Keratinocyte (primary cell): ENCODE data around the gene SULF2. TPM values are rescaled to one million over a fixed set of nuclear protein-coding genes. Genes with fewer than 3 reads are reported as not detected.

Experiments used
- DNase-seq: peaks from one replicate; pipeline ENCODE4 v3.0.0-alpha.2; 2011; ENCODE audit warnings: low read depth, missing footprints, low spot score
- FAIRE-seq: peaks from 2 replicates; lab custom pipeline; 2011; peaks lifted over from hg19 to GRCh38; lab: Jason Lieb, UNC
- H2AFZ ChIP-seq: 2 replicates; pipeline ENCODE4 v1.6.0; 2012; ENCODE audit warnings: low read length, control low read depth, inconsistent platforms; ENCODE audit not compliant: control insufficient read depth
- H3K27ac ChIP-seq: 2 replicates; pipeline ENCODE4 v1.5.1; 2011; ENCODE audit warnings: low read length; ENCODE audit not compliant: control insufficient read depth, insufficient read depth
- H3K27me3 ChIP-seq: 3 replicates; pipeline ENCODE4 v1.6.0; 2011; ENCODE audit warnings: low read length; ENCODE audit not compliant: control insufficient read depth, insufficient read depth; ENCODE audit errors: extremely low read depth
- H3K36me3 ChIP-seq, 2 experiments: 2 replicates in 1 of 2; 3 replicates in 1 of 2; pipeline ENCODE4 v1.5.1; 2011; ENCODE audit warnings: low read length in 2 of 2, mild to moderate bottlenecking in 1 of 2; ENCODE audit not compliant: control insufficient read depth in 2 of 2, insufficient read depth in 2 of 2; ENCODE audit errors: extremely low read depth in 1 of 2
- H3K4me1 ChIP-seq: 3 replicates; pipeline ENCODE4 v1.5.1; 2011; ENCODE audit warnings: low read length; ENCODE audit not compliant: control insufficient read depth, insufficient read depth; ENCODE audit errors: extremely low read depth
- H3K4me2 ChIP-seq: 3 replicates; pipeline ENCODE4 v1.6.0; 2011; ENCODE audit warnings: low read depth, low read length; ENCODE audit not compliant: control insufficient read depth, insufficient read depth; ENCODE audit errors: extremely low read depth
- H3K4me3 ChIP-seq, 3 experiments: fragments of 200-600 bp in 1 of 3; sonication (generic) in 1 of 3; 2 replicates in 2 of 3; 3 replicates in 1 of 3; pipeline ENCODE4 v1.5.1; 2011 to 2016; ENCODE audit warnings: low read length in 3 of 3, mild to moderate bottlenecking in 3 of 3, control low read depth in 2 of 3, inconsistent platforms in 1 of 3, low read depth in 1 of 3, mixed read lengths in 1 of 3, mixed run types in 1 of 3, moderate library complexity in 1 of 3; ENCODE audit not compliant: control insufficient read depth in 2 of 3, insufficient read depth in 2 of 3; ENCODE audit errors: extremely low read depth in 1 of 3
- H3K79me2 ChIP-seq: 2 replicates; pipeline ENCODE4 v1.6.0; 2012; ENCODE audit warnings: low read length; ENCODE audit not compliant: control insufficient read depth, insufficient read depth
- H3K9ac ChIP-seq: 3 replicates; pipeline ENCODE4 v1.6.0; 2011; ENCODE audit warnings: low read length; ENCODE audit not compliant: control insufficient read depth, insufficient read depth; ENCODE audit errors: extremely low read depth
- H3K9me1 ChIP-seq: 3 replicates; pipeline ENCODE4 v1.6.0; 2011; ENCODE audit warnings: low read length; ENCODE audit not compliant: control insufficient read depth, insufficient read depth; ENCODE audit errors: extremely low read depth
- H3K9me3 ChIP-seq: 2 replicates; pipeline ENCODE4 v1.5.1; 2012; ENCODE audit warnings: low read depth, low read length; ENCODE audit not compliant: control insufficient read depth
- H4K20me1 ChIP-seq: 3 replicates; pipeline ENCODE4 v1.6.0; 2011; ENCODE audit warnings: low read length; ENCODE audit not compliant: control insufficient read depth, insufficient read depth; ENCODE audit errors: extremely low read depth
- CTCF ChIP-seq, 3 experiments: IDR thresholded peaks in 1 of 3; conservative IDR thresholded peaks in 1 of 3; optimal IDR thresholded peaks in 1 of 3; 2 replicates in 2 of 3; 3 replicates in 1 of 3; pipeline versions ENCODE3 to v1.5.1; 2011; ENCODE audit warnings: low read length in 3 of 3, mild to moderate bottlenecking in 3 of 3, moderate library complexity in 2 of 3, control low read depth in 1 of 3, inconsistent platforms in 1 of 3; ENCODE audit not compliant: insufficient read depth in 2 of 3; ENCODE audit errors: extremely low read depth in 1 of 3
- EZH2 ChIP-seq: IDR thresholded peaks from one replicate; pipeline ENCODE4 v1.6.1; 2012; ENCODE audit warnings: inconsistent platforms, mild to moderate bottlenecking, low read length, moderate library complexity
- dilution Hi-C: fragments of 300-500 bp; cut with MboI; formaldehyde crosslinking; loops from one replicate; pipeline ENCODE4 v1.7.0; 2020; ENCODE audit warnings: low sequenced_read_pairs; ENCODE audit not compliant: extremely low pct_ligation_motif_present
- polyA plus RNA-seq, 5 experiments: library from polyadenylated mRNA; depleted of rRNA in 3 of 5; stranded (reverse) in 3 of 5; stranded (forward) in 1 of 5; unstranded in 1 of 5; fragments of >200 nt; gene quantifications; 1 replicate in 1 of 5; 2 replicates in 3 of 5; 3 replicates in 1 of 5; pipeline versions ENCODE4 v1.2.1 to v1.2.3, GENCODE V29; 2011 to 2012; ENCODE audit warnings: missing spikeins in 2 of 5, low read depth in 1 of 5, low replicate concordance in 1 of 5

SULF2 gene
- polyA plus RNA-seq, 1 donor (not counting 4 experiments of a cell fraction or from before 2014, with no cell fraction given): 64.4 TPM

DNA sequence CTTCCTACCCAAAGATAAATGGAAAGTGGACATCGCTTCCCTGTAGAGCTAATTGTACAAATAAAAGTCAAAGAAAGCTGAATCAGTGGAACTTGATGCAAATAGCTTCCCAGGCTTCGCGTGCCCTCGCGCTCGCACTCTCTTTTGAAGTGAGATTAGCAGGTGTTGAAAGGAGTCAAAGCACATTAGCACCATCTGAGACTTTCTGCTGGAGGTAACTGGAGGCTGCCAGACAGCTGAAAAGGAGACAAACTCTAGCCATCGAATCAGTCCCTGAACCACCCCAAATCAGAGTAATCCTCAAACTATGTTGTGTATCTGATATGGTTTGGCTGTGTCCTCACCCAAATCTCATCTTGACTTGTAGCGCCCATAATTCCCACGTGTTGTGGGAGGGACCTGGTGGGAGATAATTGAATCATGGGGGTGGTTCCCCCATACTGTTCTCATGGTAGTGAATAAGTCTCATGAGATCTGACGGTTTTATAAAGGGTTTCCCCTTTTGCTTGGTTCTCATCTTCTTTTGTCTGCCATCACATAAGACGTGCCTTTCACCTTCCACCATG is 23.7 kb downstream of the SULF2 start:
- H3K4me3 ChIP-seq: no peak overlapping the region
- no peak overlapping the region for H2AFZ ChIP-seq
- no peak for DNase-seq
- peaks cover 12 to 29% of the 10 kb centered on the region in 2 experiments for H3K36me3 ChIP-seq
- H3K4me2 ChIP-seq: no peak overlapping the region
- dilution Hi-C loops: no loop called here
- H4K20me1 ChIP-seq: no peaks in the 10 kb centered on the region
- no peak for TF ChIP-seq CTCF (optimal IDR thresholded peaks at IDR 0.05 in 1 of 3, IDR thresholded peaks at IDR 0.05 in 1 of 3, conservative IDR thresholded peaks at IDR 0.05 in 1 of 3; ENCODE audit: extremely low read depth in 1 of 3, insufficient read depth in 2 of 3, low read length in 3 of 3)
- TF ChIP-seq EZH2: no peak
- no peaks in the 10 kb centered on the region for H3K9me3 ChIP-seq
- no peaks in the 10 kb centered on the region for H3K27me3 ChIP-seq
- no peak overlapping the region for H3K27ac ChIP-seq
- H3K79me2 ChIP-seq: peaks cover 75% of the 10 kb centered on the region
- H3K9me1 ChIP-seq: no peaks in the 10 kb centered on the region
- no peak for FAIRE-seq
- H3K9ac ChIP-seq: no peak overlapping the region
- H3K4me1 ChIP-seq: no peaks in the 10 kb centered on the region

GRCh38 chr20:47760686-47761481 is 24.4 kb downstream of the SULF2 start:
- Histone ChIP-seq H4K20me1 (no peaks in the 10 kb centered on the region), H3K27me3 (no peaks in the 10 kb centered on the region), H3K79me2 (peaks cover 68% of the 10 kb centered on the region), H3K9me1 (no peaks in the 10 kb centered on the region), H3K9me3 (no peaks in the 10 kb centered on the region), H2AFZ (no peak overlapping the region), H3K4me2 (no peak overlapping the region), H3K4me1 (no peaks in the 10 kb centered on the region), H3K36me3 (peaks cover 15 to 31% of the 10 kb centered on the region in 2 experiments), H3K9ac (no peak overlapping the region), H3K27ac (no peak overlapping the region), H3K4me3 (no peak overlapping the region)
- TF ChIP-seq CTCF (optimal IDR thresholded peaks at IDR 0.05 in 1 of 3, IDR thresholded peaks at IDR 0.05 in 1 of 3, conservative IDR thresholded peaks at IDR 0.05 in 1 of 3; ENCODE audit: extremely low read depth in 1 of 3, insufficient read depth in 2 of 3, low read length in 3 of 3) (no peak), EZH2 (no peak)
- DNase-seq (no peak), FAIRE-seq (no peak)
- dilution Hi-C loops: no loop called here
